GM12874 (cell line): ENCODE results near the gene SMIM22.

Source experiments
- CTCF ChIP-seq: IDR thresholded peaks from 2 replicates; pipeline ENCODE4 v1.5.1; 2011; ENCODE audit warnings: low read depth, mild to moderate bottlenecking, control low read depth, low read length, moderate library complexity; ENCODE audit not compliant: insufficient read depth

The SMIM22 gene

GRCh38 chr16:4783951-4784336 is 11.2 kb upstream of the SMIM22 start:
- TF ChIP-seq CTCF: no peak

- TF ChIP-seq CTCF: no peak
These were observed 9.3 kb upstream of the SMIM22 start for GRCh38 chr16:4785758-4786433.

- TF ChIP-seq CTCF: no peak
These were observed 8.1 kb upstream of the SMIM22 start for GRCh38 chr16:4787068-4787467.

GRCh38 chr16:4787627-4788482 is 7.3 kb upstream of the SMIM22 start, which contains the start of gene SEPTIN12:
SEPTIN12 (minus strand) TSS chr16:4788345; CDS start chr16:4787645, 700 bp downstream.
- no peak for TF ChIP-seq CTCF

GRCh38 chr16:4788489-4788889 is 6.7 kb upstream of the SMIM22 start:
- no peak for TF ChIP-seq CTCF

- no peak for TF ChIP-seq CTCF
These were observed 6.3 kb upstream of the SMIM22 start for GRCh38 chr16:4788910-4789309.

- no peak for TF ChIP-seq CTCF
These were observed 4.9 kb upstream of the SMIM22 start for GRCh38 chr16:4790261-4790660.
